Activated effector memory CD4-positive, alpha-beta T cell treated with anti-CD3 and anti-CD28 coated beads, Interleukin-2, amount 50 U/mL, for 16 hours (primary cell): ENCODE measurements around the gene ARMC12.
A peak's percentile ranks its signal among the peaks of the same experiment; 100 is the strongest.
"Not testable (repeated sequence)": the region's sequence is repeated elsewhere in the genome, so short reads cannot be mapped to it uniquely, and the experiment has no call there.

Source experiments
- DNase-seq: peaks from one replicate; pipeline ENCODE4 v3.0.0-alpha.2; 2020

ARMC12 gene

GRCh38 chr6:35719404-35719829 lies 17.4 kb upstream of the ARMC12 start:
- no peak for DNase-seq

- DNase-seq: peak; percentile 62
Measured at GRCh38 chr6:35719830-35720733, 16.8 kb upstream of the ARMC12 start.

GRCh38 chr6:35722121-35722761 lies 14.6 kb upstream of the ARMC12 start:
- no peak for DNase-seq

GRCh38 chr6:35723587-35723986 lies 13.2 kb upstream of the ARMC12 start:
- DNase-seq: no peak

GRCh38 chr6:35724059-35724458 lies 12.8 kb upstream of the ARMC12 start:
- DNase-seq: no peak

- no peak for DNase-seq
Measured at GRCh38 chr6:35724471-35724870, 12.4 kb upstream of the ARMC12 start.

- DNase-seq: no peak
Measured at GRCh38 chr6:35725081-35725708, 11.6 kb upstream of the ARMC12 start.

- DNase-seq: peak; percentile 66
Measured at GRCh38 chr6:35725721-35726438, 11.0 kb upstream of the ARMC12 start.

- no peak for DNase-seq
Measured at GRCh38 chr6:35727231-35727934, 9.4 kb upstream of the ARMC12 start.

GRCh38 chr6:35727935-35728682 lies 8.7 kb upstream of the ARMC12 start:
- peak; percentile 94 for DNase-seq

GRCh38 chr6:35728683-35729678 lies 7.9 kb upstream of the ARMC12 start:
- DNase-seq: peak; percentile 79

GRCh38 chr6:35729722-35730121 lies 7.1 kb upstream of the ARMC12 start:
- DNase-seq: no peak

- DNase-seq: no peak
Measured at GRCh38 chr6:35730745-35731413, 6.0 kb upstream of the ARMC12 start.

- peak; percentile 96 for DNase-seq
Measured at GRCh38 chr6:35731414-35731735, 5.5 kb upstream of the ARMC12 start.

- peak; percentile 97 for DNase-seq
Measured at GRCh38 chr6:35731736-35732532, 4.9 kb upstream of the ARMC12 start.

GRCh38 chr6:35733633-35734032 lies 3.2 kb upstream of the ARMC12 start:
- no peak for DNase-seq

- DNase-seq: not testable (repeated sequence)
Measured at GRCh38 chr6:35734319-35734718, 2.5 kb upstream of the ARMC12 start.

GRCh38 chr6:35735452-35735851 lies 1.4 kb upstream of the ARMC12 start:
- no peak for DNase-seq
